ENCODE measurements around the gene SOAT1. TPM values are rescaled to one million over a fixed set of nuclear protein-coding genes. Genes with fewer than 3 reads are reported as not detected.

SOAT1 gene
- total RNA-seq, 4 donors from 2014 or later: 15.0 to 18.6 (median 16.9) TPM

DNA sequence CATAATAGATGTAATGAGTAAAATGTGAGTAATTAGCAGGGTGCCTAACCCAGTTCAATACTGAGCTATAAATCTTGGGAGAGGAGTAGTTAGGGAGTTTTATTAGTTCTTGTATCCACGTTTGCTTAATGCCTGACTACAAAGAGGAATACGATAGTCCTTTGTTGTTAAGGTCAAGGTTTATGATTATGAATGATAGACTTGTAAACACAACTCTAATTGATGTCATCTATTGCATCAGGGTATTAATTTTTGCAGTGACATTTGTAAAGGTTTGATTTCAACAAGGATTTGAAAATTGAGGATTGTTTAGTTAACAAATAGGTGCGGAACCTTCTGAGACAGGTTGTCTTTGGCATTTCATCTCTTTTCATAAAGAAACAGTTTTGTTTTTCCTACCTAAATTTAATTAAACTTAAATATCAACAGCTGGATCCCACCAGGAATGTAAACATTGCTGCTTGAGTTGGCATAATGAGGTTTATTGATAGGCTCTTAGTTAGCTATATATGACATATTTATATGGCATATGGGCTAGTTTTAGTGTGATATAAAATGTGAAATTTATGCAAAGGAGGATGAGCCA is 9.7 kb downstream of the SOAT1 start:
- Histone ChIP-seq H3K27me3 (no peaks in the 10 kb centered on the region), H3K27ac (no peak overlapping the region), H3K9me3 (no peaks in the 10 kb centered on the region), H3K4me3 (replicated peaks in 1 of 3) (no peak overlapping the region), H3K36me3 (no peaks in the 10 kb centered on the region), H3K4me1 (no peaks in the 10 kb centered on the region)
- DNase-seq: no peak
- TF ChIP-seq, protein P1, sequence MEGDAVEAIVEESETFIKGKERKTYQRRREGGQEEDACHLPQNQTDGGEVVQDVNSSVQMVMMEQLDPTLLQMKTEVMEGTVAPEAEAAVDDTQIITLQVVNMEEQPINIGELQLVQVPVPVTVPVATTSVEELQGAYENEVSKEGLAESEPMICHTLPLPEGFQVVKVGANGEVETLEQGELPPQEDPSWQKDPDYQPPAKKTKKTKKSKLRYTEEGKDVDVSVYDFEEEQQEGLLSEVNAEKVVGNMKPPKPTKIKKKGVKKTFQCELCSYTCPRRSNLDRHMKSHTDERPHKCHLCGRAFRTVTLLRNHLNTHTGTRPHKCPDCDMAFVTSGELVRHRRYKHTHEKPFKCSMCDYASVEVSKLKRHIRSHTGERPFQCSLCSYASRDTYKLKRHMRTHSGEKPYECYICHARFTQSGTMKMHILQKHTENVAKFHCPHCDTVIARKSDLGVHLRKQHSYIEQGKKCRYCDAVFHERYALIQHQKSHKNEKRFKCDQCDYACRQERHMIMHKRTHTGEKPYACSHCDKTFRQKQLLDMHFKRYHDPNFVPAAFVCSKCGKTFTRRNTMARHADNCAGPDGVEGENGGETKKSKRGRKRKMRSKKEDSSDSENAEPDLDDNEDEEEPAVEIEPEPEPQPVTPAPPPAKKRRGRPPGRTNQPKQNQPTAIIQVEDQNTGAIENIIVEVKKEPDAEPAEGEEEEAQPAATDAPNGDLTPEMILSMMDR (IDR thresholded peaks at IDR 0.05): no peak
- TF ChIP-seq POLR2A (IDR thresholded peaks at IDR 0.05): no peak
- 95 to 98% methylated on average over 3 of the region's 3 CpGs for WGBS, 2 donors
- intact Hi-C loops (cut with DNase I): no loop called here

DNA sequence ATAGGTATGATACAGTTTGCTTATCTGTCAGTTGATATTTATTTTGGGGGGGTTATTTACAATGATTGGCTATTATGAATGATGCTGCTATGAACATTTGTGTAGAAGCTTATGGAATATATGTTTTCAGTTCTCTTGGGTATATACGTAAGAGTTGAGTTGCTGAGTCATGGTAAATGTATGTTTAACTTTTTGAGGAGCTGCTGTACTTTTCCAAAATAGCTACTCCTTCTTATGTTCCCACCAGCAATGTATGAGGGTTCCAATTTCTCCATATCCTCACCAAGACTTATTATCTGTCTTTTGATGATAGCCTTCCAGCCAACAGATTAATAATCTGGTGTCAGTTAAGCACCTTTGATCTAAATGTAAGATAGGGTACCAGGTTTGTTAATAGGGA is 11.9 kb downstream of the SOAT1 start:
- TF ChIP-seq, protein P1 (IDR thresholded peaks at IDR 0.05): no peak
- no peak for TF ChIP-seq POLR2A (IDR thresholded peaks at IDR 0.05)
- intact Hi-C loops (cut with DNase I): no loop called here
- Histone ChIP-seq H3K9me3 (no peaks in the 10 kb centered on the region), H3K4me3 (replicated peaks in 1 of 3) (no peak overlapping the region), H3K36me3 (no peaks in the 10 kb centered on the region), H3K4me1 (no peaks in the 10 kb centered on the region), H3K27ac (no peak overlapping the region), H3K27me3 (no peaks in the 10 kb centered on the region)
- DNase-seq: no peak
- WGBS, 2 donors: 91 to 98% methylated on average over 1 of the region's 1 CpG

DNA sequence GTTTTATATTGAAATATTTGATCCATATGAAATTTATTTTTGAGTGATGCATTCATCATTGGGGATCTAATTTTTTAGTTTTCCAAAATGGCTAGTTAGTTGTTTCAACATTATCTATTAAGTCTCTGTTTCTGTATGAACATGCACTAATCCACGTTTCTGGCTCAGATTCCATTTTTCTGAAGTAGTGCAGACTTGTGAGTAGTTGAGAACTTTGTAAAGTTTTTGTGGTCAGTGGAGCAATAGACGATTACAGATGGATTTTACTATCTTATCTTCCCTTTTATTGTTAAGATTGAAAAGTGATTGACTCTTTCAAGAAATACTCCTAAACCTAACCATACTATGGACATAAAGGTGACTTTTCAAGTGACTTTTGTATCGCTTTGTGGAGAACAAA is 16.7 kb downstream of the SOAT1 start:
- TF ChIP-seq POLR2A (IDR thresholded peaks at IDR 0.05): no peak
- TF ChIP-seq, protein P1 (IDR thresholded peaks at IDR 0.05): no peak
- DNase-seq: no peak
- no peak overlapping the region for H3K27ac ChIP-seq
- WGBS, 2 donors: 42 to 77% methylated on average over 3 of the region's 3 CpGs
- H3K4me1 ChIP-seq: peaks cover 4 to 5% of the 10 kb centered on the region in 2 donors
- H3K4me3 ChIP-seq (replicated peaks in 1 of 3): no peak overlapping the region
- no peaks in the 10 kb centered on the region for H3K36me3 ChIP-seq
- no peaks in the 10 kb centered on the region for H3K9me3 ChIP-seq
- H3K27me3 ChIP-seq: no peaks in the 10 kb centered on the region
- intact Hi-C loops (cut with DNase I): no loop called here

DNA sequence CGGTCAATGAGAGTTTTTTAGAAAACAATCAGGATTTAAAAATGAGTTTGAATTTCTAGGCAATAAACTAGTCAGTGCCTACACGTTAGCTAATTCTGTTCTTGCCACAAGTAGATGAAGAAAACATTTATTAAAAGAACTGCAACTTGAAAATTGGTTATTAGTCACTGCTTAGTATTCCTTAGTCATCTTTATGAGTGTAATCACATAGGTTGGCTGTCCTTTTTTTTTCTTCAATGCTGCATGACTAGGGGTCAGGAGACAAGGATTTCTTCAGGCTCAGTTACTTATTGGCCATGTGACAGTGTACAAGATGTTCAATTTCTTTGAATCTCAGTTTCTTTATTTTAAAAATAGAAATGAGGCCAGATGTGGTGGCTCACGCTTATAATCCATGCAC is 17.1 kb downstream of the SOAT1 start:
- Histone ChIP-seq H3K36me3 (no peaks in the 10 kb centered on the region), H3K4me3 (replicated peaks in 1 of 3) (no peak overlapping the region), H3K27ac (no peak overlapping the region), H3K27me3 (no peaks in the 10 kb centered on the region), H3K9me3 (no peaks in the 10 kb centered on the region), H3K4me1 (peaks cover 4 to 5% of the 10 kb centered on the region in 2 donors)
- WGBS, 2 donors: 86 to 88% methylated on average over 3 of the region's 3 CpGs
- no peak for DNase-seq
- intact Hi-C loops (cut with DNase I): no loop called here
- TF ChIP-seq POLR2A (IDR thresholded peaks at IDR 0.05): no peak
- TF ChIP-seq, protein P1 (IDR thresholded peaks at IDR 0.05): no peak

DNA sequence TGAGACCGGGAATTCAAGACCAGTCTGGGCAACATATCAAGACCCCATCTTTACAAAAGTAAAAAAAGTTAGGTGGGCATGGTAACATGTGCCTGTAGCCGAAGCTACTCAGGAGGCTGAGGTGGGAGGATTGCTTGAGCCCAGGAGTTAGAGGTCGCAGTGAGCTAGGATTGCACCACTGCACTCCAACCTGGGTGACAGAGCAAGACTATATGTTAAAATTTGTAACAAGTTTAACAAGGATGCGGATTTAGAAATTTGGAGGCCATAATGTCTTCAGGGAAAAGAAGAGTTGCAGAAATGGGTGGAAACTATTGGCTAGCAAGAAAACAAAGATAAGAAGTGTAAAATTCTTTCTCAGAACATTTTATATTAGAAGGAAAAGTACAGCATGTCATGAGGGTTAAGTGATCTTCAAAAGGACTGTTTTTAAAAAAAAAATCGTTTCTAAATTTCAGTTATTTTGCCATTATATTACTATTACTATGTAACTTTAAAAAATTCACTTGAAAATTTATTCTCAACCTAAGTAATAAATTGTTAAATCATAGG is 17.6 kb downstream of the SOAT1 start:
- Histone ChIP-seq H3K9me3 (no peaks in the 10 kb centered on the region), H3K4me3 (replicated peaks in 1 of 3) (no peak overlapping the region), H3K27ac (no peak overlapping the region), H3K27me3 (no peaks in the 10 kb centered on the region), H3K4me1 (peaks cover 4 to 5% of the 10 kb centered on the region in 2 donors), H3K36me3 (no peaks in the 10 kb centered on the region)
- intact Hi-C loops (cut with DNase I): no loop called here
- WGBS, 2 donors: 86 to 94% methylated on average over 5 of the region's 5 CpGs
- no peak for DNase-seq
- TF ChIP-seq, protein P1 (IDR thresholded peaks at IDR 0.05): no peak
- TF ChIP-seq POLR2A (IDR thresholded peaks at IDR 0.05): no peak

Data from thyroid gland (tissue), 4 donors.